H1 (cell line): Measurements from ENCODE around the gene PDE9A. TPM values are rescaled to one million over a fixed set of nuclear protein-coding genes. Genes with fewer than 3 reads are reported as not detected.

Experiments
- CTCF ChIA-PET: fragments of 300-600 bp; sonication (Branson Sonifier 250); formaldehyde crosslinking; loops from one replicate; lab custom pipeline; 2021; ENCODE audit not compliant: partially characterized antibody; lab: Charles Lee
- POLR2A ChIA-PET: fragments of 300-600 bp; sonication (Branson Sonifier 250); formaldehyde crosslinking; loops from one replicate; lab custom pipeline; 2021; ENCODE audit warnings: inconsistent platforms; ENCODE audit not compliant: partially characterized antibody; lab: Charles Lee
- DNase-seq, 2 experiments: peaks; one replicate each; pipeline versions ENCODE4 v3.0.0 to v3.0.0-alpha.2; 2010 to 2022; ENCODE audit warnings: low spot score in 2 of 2, low read depth in 1 of 2, mixed read lengths in 1 of 2
- FAIRE-seq: peaks from 2 replicates; lab custom pipeline; 2011; peaks lifted over from hg19 to GRCh38; lab: Jason Lieb, UNC
- H2AFZ ChIP-seq: 2 replicates; pipeline ENCODE4 v1.8.1; 2012; ENCODE audit warnings: low read length, inconsistent platforms
- H2AK5ac ChIP-seq: 2 replicates; pipeline ENCODE4 v1.6.1; 2013; ENCODE audit warnings: low read depth, low read length
- H2BK120ac ChIP-seq: replicated peaks from 2 replicates; pipeline ENCODE3; 2013; ENCODE audit warnings: low read depth, low read length, inconsistent platforms
- H2BK12ac ChIP-seq: 2 replicates; pipeline ENCODE4 v1.6.1; 2013; ENCODE audit warnings: low read depth, low read length
- H2BK15ac ChIP-seq: 2 replicates; pipeline ENCODE4 v1.6.1; 2013; ENCODE audit warnings: low read length
- H2BK20ac ChIP-seq: 2 replicates; pipeline ENCODE4 v1.6.1; 2013; ENCODE audit warnings: low read length
- H2BK5ac ChIP-seq: 2 replicates; pipeline ENCODE4 v1.6.1; 2013; ENCODE audit warnings: low read depth, low read length
- H3K14ac ChIP-seq: 2 replicates; pipeline ENCODE4 v1.6.1; 2013; ENCODE audit warnings: inconsistent platforms; ENCODE audit not compliant: insufficient read length
- H3K18ac ChIP-seq: 2 replicates; pipeline ENCODE4 v1.6.1; 2013; ENCODE audit warnings: low read length; ENCODE audit errors: extremely low read depth
- H3K23ac ChIP-seq: 2 replicates; pipeline ENCODE4 v1.6.1; 2013; ENCODE audit warnings: inconsistent platforms; ENCODE audit not compliant: insufficient read length
- H3K23me2 ChIP-seq: 2 replicates; pipeline ENCODE4 v1.6.1; 2013; ENCODE audit warnings: low read depth, low read length
- H3K27ac ChIP-seq: 2 replicates; pipeline ENCODE4 v1.6.1; 2011; ENCODE audit warnings: low read depth, low read length, inconsistent platforms
- H3K27me3 ChIP-seq, 4 experiments: replicated peaks in 1 of 4; 1 replicate in 1 of 4; 2 replicates in 3 of 4; pipeline versions ENCODE4 v1.6.1 to v1.8.1; 2011 to 2013; ENCODE audit warnings: low read length in 3 of 4, mild to moderate bottlenecking in 3 of 4, inconsistent platforms in 2 of 4, mixed read lengths in 2 of 4, moderate library complexity in 1 of 4; ENCODE audit not compliant: control insufficient read depth in 3 of 4, insufficient read depth in 3 of 4; ENCODE audit errors: extremely low read depth in 1 of 4
- H3K36me3 ChIP-seq, 4 experiments: 2 replicates each; pipeline versions ENCODE4 v1.6.1 to v1.8.1; 2011 to 2013; ENCODE audit warnings: mild to moderate bottlenecking in 4 of 4, low read length in 3 of 4, moderate library complexity in 2 of 4, control low read depth in 1 of 4, inconsistent platforms in 1 of 4; ENCODE audit not compliant: insufficient read depth in 4 of 4, control insufficient read depth in 2 of 4
- H3K4ac ChIP-seq: replicated peaks from 2 replicates; pipeline ENCODE3; 2013; ENCODE audit warnings: low read length, low read depth, mixed read lengths, inconsistent platforms; ENCODE audit not compliant: insufficient read length
- H3K4me1 ChIP-seq, 4 experiments: replicated peaks in 1 of 4; 1 replicate in 1 of 4; 2 replicates in 3 of 4; pipeline versions ENCODE4 v1.6.1 to v1.8.1; 2011 to 2013; ENCODE audit warnings: low read length in 3 of 4, inconsistent platforms in 2 of 4, mixed read lengths in 1 of 4; ENCODE audit not compliant: insufficient read depth in 4 of 4, control insufficient read depth in 3 of 4
- H3K4me2 ChIP-seq, 2 experiments: 2 replicates each; pipeline versions ENCODE4 v1.6.1 to v1.8.1; 2011 to 2013; ENCODE audit warnings: low read depth in 2 of 2, low read length in 2 of 2, control low read depth in 1 of 2, inconsistent platforms in 1 of 2, mild to moderate bottlenecking in 1 of 2; ENCODE audit not compliant: insufficient read depth in 1 of 2
- H3K4me3 ChIP-seq, 4 experiments: fragments of 200-600, 300-600 bp in 1 of 4; sonication (generic), shearing (Covaris generic), sonication (Bioruptor Twin) in 1 of 4; 2 replicates each; pipeline versions ENCODE4 v1.5.1 to v1.8.1; 2011 to 2016; ENCODE audit warnings: low read length in 4 of 4, low read depth in 3 of 4, control low read depth in 2 of 4, inconsistent platforms in 2 of 4, mild to moderate bottlenecking in 2 of 4, mixed read lengths in 1 of 4, moderate library complexity in 1 of 4; ENCODE audit not compliant: insufficient read depth in 2 of 4; ENCODE audit errors: extremely low read depth in 1 of 4
- H3K56ac ChIP-seq: replicated peaks from 2 replicates; pipeline ENCODE3; 2013; ENCODE audit warnings: low read depth, mild to moderate bottlenecking, mixed read lengths, low read length, inconsistent platforms; ENCODE audit not compliant: insufficient read length
- H3K79me1 ChIP-seq: 2 replicates; pipeline ENCODE4 v1.6.1; 2013; ENCODE audit warnings: low read depth, low read length, control low read depth
- H3K79me2 ChIP-seq, 2 experiments: 2 replicates each; pipeline versions ENCODE4 v1.6.1 to v1.8.1; 2012 to 2013; ENCODE audit warnings: low read length in 2 of 2, mild to moderate bottlenecking in 2 of 2, inconsistent platforms in 1 of 2; ENCODE audit not compliant: insufficient read depth in 2 of 2, control insufficient read depth in 1 of 2
- H3K9ac ChIP-seq, 4 experiments: replicated peaks in 1 of 4; 1 replicate in 1 of 4; 2 replicates in 3 of 4; pipeline versions ENCODE4 v1.6.1 to v1.8.1; 2011 to 2013; ENCODE audit warnings: low read depth in 3 of 4, low read length in 3 of 4, control low read depth in 2 of 4, mild to moderate bottlenecking in 2 of 4, moderate library complexity in 2 of 4, inconsistent platforms in 1 of 4; ENCODE audit errors: extremely low read depth in 1 of 4
- H3K9me3 ChIP-seq, 2 experiments: 2 replicates each; pipeline versions ENCODE4 v1.6.1 to v1.8.1; 2012 to 2013; ENCODE audit warnings: mild to moderate bottlenecking in 2 of 2, moderate library complexity in 2 of 2, control low read depth in 1 of 2, inconsistent platforms in 1 of 2, low read depth in 1 of 2, low read length in 1 of 2, mixed read lengths in 1 of 2; ENCODE audit not compliant: insufficient read depth in 2 of 2
- H4K20me1 ChIP-seq, 2 experiments: replicated peaks in 1 of 2; 2 replicates each; pipeline versions ENCODE3 to v1.8.1; 2011 to 2013; ENCODE audit warnings: inconsistent platforms in 2 of 2, low read length in 2 of 2, mild to moderate bottlenecking in 1 of 2; ENCODE audit not compliant: insufficient read depth in 2 of 2, control insufficient read depth in 1 of 2
- H4K5ac ChIP-seq: 2 replicates; pipeline ENCODE4 v1.6.1; 2013; ENCODE audit warnings: low read length, low read depth, mixed read lengths, inconsistent platforms; ENCODE audit not compliant: insufficient read length
- H4K8ac ChIP-seq: 2 replicates; pipeline ENCODE4 v1.8.0; 2013; ENCODE audit warnings: mild to moderate bottlenecking, moderate library complexity, low read length, inconsistent platforms; ENCODE audit not compliant: insufficient read depth; ENCODE audit errors: extremely low read depth
- H4K91ac ChIP-seq: replicated peaks from 2 replicates; pipeline ENCODE3; 2013; ENCODE audit warnings: low read length, mixed read lengths, inconsistent platforms; ENCODE audit not compliant: insufficient read length
- BACH1 ChIP-seq: IDR thresholded peaks from 2 replicates; pipeline ENCODE4 v1.6.1; 2012; ENCODE audit warnings: low read length, improper control_type of control experiment
- WGBS, 2 experiments: shearing (Covaris generic) in 1 of 2; methylation state at CpG; one replicate each; pipeline versions ENCODE4 v1.1.6 to v1.1.7; 2013 to 2015; ENCODE audit warnings: low lambda C conversion rate in 2 of 2, mixed read lengths in 2 of 2, inconsistent platforms in 1 of 2, low coverage in 1 of 2, missing lambda C conversion rate in 1 of 2; ENCODE audit not compliant: insufficient replicate concordance in 2 of 2, insufficient coverage in 1 of 2, insufficient read length in 1 of 2; ENCODE audit errors: extremely low coverage in 1 of 2, missing lambda C conversion rate in 1 of 2; 5-methylcytosine and 5-hydroxymethylcytosine counted together
- polyA plus RNA-seq, 7 experiments: library from polyadenylated mRNA; depleted of rRNA in 3 of 7; stranded (reverse) in 5 of 7; unstranded in 2 of 7; fragments of >200 nt in 5 of 7; fragments of 200-250 nt in 2 of 7; gene quantifications; 1 replicate in 5 of 7; 2 replicates in 1 of 7; 4 replicates in 1 of 7; pipeline versions ENCODE4 v1.2.1 to v1.2.3, GENCODE V29; 2011 to 2013; ENCODE audit warnings: missing spikeins in 2 of 7, mixed read lengths in 2 of 7
- total RNA-seq: library from RNA; stranded (reverse); fragmentation: NEBNext Ultra II Directional; extraction: Animal tissue kit (Norgen Biotek cat#: 25700); gene quantifications from 2 replicates; pipeline ENCODE4 v1.2.1, GENCODE V29; 2021

The PDE9A gene
- total and polyA plus RNA-seq, 2 of the 8 experiments (the other 6 are each of a cell fraction or from before 2014, with no cell fraction given), result 39.2 to 45.9 TPM

- no peak overlapping the region for H2AFZ ChIP-seq
- no peaks in the 10 kb centered on the region for H4K20me1 ChIP-seq
- H3K9me3 ChIP-seq, result no peaks in the 10 kb centered on the region
- FAIRE-seq, result no peak
- H2BK120ac ChIP-seq, result no peak overlapping the region
- H3K23me2 ChIP-seq, result no peaks in the 10 kb centered on the region
- no peaks in the 10 kb centered on the region for H3K79me1 ChIP-seq
- no peak overlapping the region for H3K9ac ChIP-seq
- no peak overlapping the region for H3K27ac ChIP-seq
- WGBS, 2 experiments, result 77% methylated on average over 21 of the region's 21 CpGs; no CpG with 5 or more reads in 1 of the 2 experiments
- peak overlapping the region; percentile 26; the same call in 1 of the 2 replicates for H2AK5ac ChIP-seq
- no peak overlapping the region for H3K56ac ChIP-seq
- no peak overlapping the region for H3K4me3 ChIP-seq
- peaks cover 2 to 9% (median 7%) of the 10 kb centered on the region in 4 experiments; a peak in 6 of 7 replicates for H3K4me1 ChIP-seq
- no peak overlapping the region for H4K5ac ChIP-seq
- H4K8ac ChIP-seq, result peak overlapping the region; percentile 36; the same call in 1 of the 2 replicates
- H3K27me3 ChIP-seq, result peaks cover 0 to 5% (median 0%) of the 10 kb centered on the region in 4 experiments; a peak in 2 of 7 replicates
- ChIA-PET POLR2A (no interaction called here), CTCF (interaction anchor here (0.5 to 10.7 kb wide), 8 partner anchors 8 to 900 kb away, joined by 3 to 112 read pairs (median 4); partner anchors contain the start of gene PDE9A)
- H3K18ac ChIP-seq, result no peak overlapping the region
- H4K91ac ChIP-seq, result no peak overlapping the region
- H3K4me2 ChIP-seq, result no peak overlapping the region
- H2BK15ac ChIP-seq, result peak overlapping the region; percentile 53; the same call in 1 of the 2 replicates
- H2BK12ac ChIP-seq, result no peak overlapping the region
- no peaks in the 10 kb centered on the region for H3K36me3 ChIP-seq
- H3K23ac ChIP-seq, result no peak overlapping the region
- 0 out of 2 replicates have a peak overlapping the region, but pooled peaks have one; percentile 32 for H2BK20ac ChIP-seq
- H3K79me2 ChIP-seq, result no peaks in the 10 kb centered on the region
- no peak overlapping the region for H3K14ac ChIP-seq
- H3K4ac ChIP-seq, result no peak overlapping the region
- no peak overlapping the region for H2BK5ac ChIP-seq
- no peak for DNase-seq
- TF ChIP-seq BACH1, result no peak
These were observed 8.9 kb upstream of the PDE9A start for GRCh38 chr21:42644223-42645208.
